GM18520 (cell line): ENCODE data around the gene UNC50.

ENCODE experiments used
- ATAC-seq: cut with Tn5 transposase; IDR thresholded peaks from one replicate; pipeline ENCODE4 v1.9.1; 2021; ENCODE audit not compliant: unreplicated experiment

Gene UNC50

DNA sequence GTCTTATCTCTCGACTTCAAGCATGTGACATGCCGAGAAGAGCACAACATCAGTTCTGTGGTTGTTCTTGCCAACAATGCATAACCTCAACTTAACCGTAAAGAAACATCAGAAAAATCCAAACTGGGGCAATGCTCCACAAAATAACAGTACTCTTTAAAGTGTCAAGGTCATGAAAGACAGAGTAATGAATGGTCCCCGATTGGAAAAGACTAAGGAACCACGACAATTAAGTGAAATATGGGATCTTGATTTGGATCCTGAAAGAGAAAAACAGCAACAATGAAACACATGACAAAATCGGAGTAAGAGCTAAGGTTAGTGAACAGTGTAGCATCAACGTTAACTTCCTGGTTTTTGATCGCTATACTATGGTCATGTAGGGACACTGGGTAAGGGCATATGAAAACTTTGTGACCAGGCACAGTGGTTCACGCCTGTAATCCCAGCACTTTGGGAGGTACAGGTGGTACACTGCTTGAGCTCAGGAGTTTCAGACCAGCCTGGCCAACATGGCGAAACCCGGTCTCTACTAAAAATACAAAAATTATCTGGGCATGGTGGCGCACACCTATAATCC, 55.2 kb downstream of the UNC50 start:
- no peak for ATAC-seq

GRCh38 chr2:98664323-98664722, 55.9 kb downstream of the UNC50 start:
- ATAC-seq: no peak

DNA sequence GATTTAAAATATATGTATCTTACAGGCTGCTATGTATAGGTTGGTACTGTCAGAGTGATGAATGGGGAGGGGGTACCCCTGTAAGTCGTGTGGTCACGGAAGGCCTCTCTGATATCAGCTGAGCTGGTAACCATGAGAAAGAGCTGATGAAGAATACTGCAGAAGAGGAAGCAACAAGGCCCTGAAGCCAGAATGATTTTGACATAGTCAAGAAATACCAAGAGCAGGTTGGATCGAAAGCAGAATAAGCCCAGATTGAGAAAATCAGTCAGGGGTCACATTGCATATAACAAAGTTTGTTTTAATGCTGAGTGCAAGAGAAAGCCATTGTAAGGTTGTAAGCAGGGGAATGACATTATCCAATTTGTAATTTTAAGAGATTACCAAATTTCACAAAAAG, 57.3 kb downstream of the UNC50 start:
- ATAC-seq: no peak
